ENCODE data around the gene STPG3. TPM values are rescaled to one million over a fixed set of nuclear protein-coding genes. Genes with fewer than 3 reads are reported as not detected.
A peak's percentile ranks its signal among the peaks of the same experiment; 100 is the strongest.

STPG3 gene
- total and polyA plus RNA-seq, 9 of the 15 experiments (the other 6 are each of a cell fraction or from before 2014, with no cell fraction given): not detected

DNA sequence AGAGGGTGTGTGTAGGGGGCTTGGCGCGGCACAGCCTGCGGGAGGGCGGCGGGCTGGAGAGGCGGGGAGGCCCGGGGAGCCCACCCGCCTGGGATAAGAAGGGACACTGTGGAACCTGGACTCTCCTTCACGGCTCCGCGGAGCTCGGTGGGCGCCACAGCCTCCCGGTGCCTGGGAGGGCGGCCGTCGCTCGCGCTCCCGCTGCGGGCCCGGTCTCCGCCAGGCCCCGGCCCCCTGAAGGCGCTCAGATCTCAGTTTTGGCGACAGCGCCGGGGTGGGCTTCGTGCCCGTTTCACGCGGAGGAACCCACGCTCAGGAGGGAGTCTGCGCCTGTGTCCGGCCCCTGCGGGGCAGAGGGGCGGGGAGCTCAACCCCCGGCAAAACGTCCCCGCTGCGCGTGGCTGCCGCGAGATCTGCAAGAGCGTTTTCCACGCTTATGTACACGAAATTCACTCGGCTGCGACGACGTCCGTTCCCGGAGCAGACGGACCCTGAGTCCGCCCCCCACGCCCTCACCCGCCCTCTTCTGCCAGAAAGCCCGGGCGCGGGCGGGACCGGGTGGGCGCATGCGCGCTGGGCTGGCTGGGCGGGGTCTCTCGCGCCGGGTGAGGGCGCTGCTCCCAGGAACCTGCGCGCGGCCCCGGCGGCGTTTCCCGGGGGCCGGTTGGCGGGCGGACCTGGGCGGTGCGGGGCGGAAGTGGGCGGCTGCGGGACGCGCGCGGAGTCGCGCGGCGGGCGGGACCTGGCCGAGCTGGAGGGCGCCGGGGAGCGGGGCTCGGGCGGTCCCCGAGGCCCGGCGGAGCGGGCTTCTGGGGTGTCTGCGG is 3.8 kb downstream of the STPG3 start, which contains the start of gene NELFB (continued):
- TF ChIP-seq ZMIZ1 (IDR thresholded peaks at IDR 0.05; ENCODE audit: low read depth in 2 of 2, low read length in 2 of 2): peak in 1 of 2 experiments; percentile 39; a peak in 1 of 4 replicates
- no peak for TF ChIP-seq DIDO1 (tag; IDR thresholded peaks at IDR 0.05; ENCODE audit: low read depth)
- TF ChIP-seq ZBTB2 (IDR thresholded peaks at IDR 0.05): peak; percentile 75
- TF ChIP-seq ZNF175 (CRISPR knock-in tag; IDR thresholded peaks at IDR 0.05; ENCODE audit: low read depth): peak; percentile 73; the same call in 1 of the 2 replicates
- TF ChIP-seq ZNF133 (CRISPR knock-in tag; IDR thresholded peaks at IDR 0.05): no peak
- no peak for TF ChIP-seq ZNF395 (CRISPR knock-in tag; IDR thresholded peaks at IDR 0.05)
- TF ChIP-seq, protein P1, sequence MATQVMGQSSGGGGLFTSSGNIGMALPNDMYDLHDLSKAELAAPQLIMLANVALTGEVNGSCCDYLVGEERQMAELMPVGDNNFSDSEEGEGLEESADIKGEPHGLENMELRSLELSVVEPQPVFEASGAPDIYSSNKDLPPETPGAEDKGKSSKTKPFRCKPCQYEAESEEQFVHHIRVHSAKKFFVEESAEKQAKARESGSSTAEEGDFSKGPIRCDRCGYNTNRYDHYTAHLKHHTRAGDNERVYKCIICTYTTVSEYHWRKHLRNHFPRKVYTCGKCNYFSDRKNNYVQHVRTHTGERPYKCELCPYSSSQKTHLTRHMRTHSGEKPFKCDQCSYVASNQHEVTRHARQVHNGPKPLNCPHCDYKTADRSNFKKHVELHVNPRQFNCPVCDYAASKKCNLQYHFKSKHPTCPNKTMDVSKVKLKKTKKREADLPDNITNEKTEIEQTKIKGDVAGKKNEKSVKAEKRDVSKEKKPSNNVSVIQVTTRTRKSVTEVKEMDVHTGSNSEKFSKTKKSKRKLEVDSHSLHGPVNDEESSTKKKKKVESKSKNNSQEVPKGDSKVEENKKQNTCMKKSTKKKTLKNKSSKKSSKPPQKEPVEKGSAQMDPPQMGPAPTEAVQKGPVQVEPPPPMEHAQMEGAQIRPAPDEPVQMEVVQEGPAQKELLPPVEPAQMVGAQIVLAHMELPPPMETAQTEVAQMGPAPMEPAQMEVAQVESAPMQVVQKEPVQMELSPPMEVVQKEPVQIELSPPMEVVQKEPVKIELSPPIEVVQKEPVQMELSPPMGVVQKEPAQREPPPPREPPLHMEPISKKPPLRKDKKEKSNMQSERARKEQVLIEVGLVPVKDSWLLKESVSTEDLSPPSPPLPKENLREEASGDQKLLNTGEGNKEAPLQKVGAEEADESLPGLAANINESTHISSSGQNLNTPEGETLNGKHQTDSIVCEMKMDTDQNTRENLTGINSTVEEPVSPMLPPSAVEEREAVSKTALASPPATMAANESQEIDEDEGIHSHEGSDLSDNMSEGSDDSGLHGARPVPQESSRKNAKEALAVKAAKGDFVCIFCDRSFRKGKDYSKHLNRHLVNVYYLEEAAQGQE (IDR thresholded peaks at IDR 0.05; ENCODE audit: borderline replicate concordance): no peak; the same call in 1 of the 2 replicates
- TF ChIP-seq, protein P1 (CRISPR knock-in tag; IDR thresholded peaks at IDR 0.05; ENCODE audit: low read depth): no peak
- TF ChIP-seq CC2D1A (IDR thresholded peaks at IDR 0.05): no peak
- TF ChIP-seq SNIP1 (IDR thresholded peaks at IDR 0.05; ENCODE audit: low read depth): no peak
- no peak for TF ChIP-seq ZSCAN32 (CRISPR knock-in tag; IDR thresholded peaks at IDR 0.05)
- no peak for TF ChIP-seq ARNT (IDR thresholded peaks at IDR 0.05)
- peak; percentile 83 for TF ChIP-seq CBX1 (IDR thresholded peaks at IDR 0.05; ENCODE audit: low read depth)
